Head of caudate nucleus (tissue), 42 donors: ENCODE data around the gene TMEM164.

Source experiments
- DNase-seq, 42 donors: peaks; one replicate each; pipeline versions ENCODE4 v3.0.0 to v3.0.0-alpha.2; 2020 to 2021; ENCODE audit warnings: mixed read lengths in 7 of 42
- intact Hi-C: fragments of 100-400 bp; cut with DNase I; formaldehyde crosslinking; loops from one replicate; pipeline ENCODE4 v1.15.0; 2022

The TMEM164 gene

GRCh38 chrX:110032534-110033147 lies 29.7 kb downstream of the TMEM164 start:
- no peak for DNase-seq
- intact Hi-C loops, result no loop called here

GRCh38 chrX:110034036-110034435 lies 31.1 kb downstream of the TMEM164 start:
- intact Hi-C loops, result no loop called here

GRCh38 chrX:110036162-110037033 lies 33.5 kb downstream of the TMEM164 start:
- intact Hi-C loops, result no loop called here
- DNase-seq, result no peak

More at GRCh38 chrX:110034036-110034435, 31.1 kb downstream of the TMEM164 start:
- DNase-seq, result no peak

GRCh38 chrX:110037178-110037577 lies 34.3 kb downstream of the TMEM164 start:
- DNase-seq, result no peak
- intact Hi-C loops, result no loop called here

- intact Hi-C loops, result no loop called here
- no peak for DNase-seq
Observed at GRCh38 chrX:110038900-110039299, 36.0 kb downstream of the TMEM164 start.

GRCh38 chrX:110041980-110042379 lies 39.1 kb downstream of the TMEM164 start:
- DNase-seq, result no peak
- intact Hi-C loops, result no loop called here

GRCh38 chrX:110042496-110042895 lies 39.6 kb downstream of the TMEM164 start:
- intact Hi-C loops, result no loop called here
- no peak for DNase-seq

- DNase-seq, result no peak
- intact Hi-C loops, result no loop called here
Observed at GRCh38 chrX:110043506-110043905, 40.6 kb downstream of the TMEM164 start.

- DNase-seq, result no peak
- intact Hi-C loops, result no loop called here
Observed at GRCh38 chrX:110044346-110045249, 41.7 kb downstream of the TMEM164 start.

GRCh38 chrX:110045421-110045820 lies 42.5 kb downstream of the TMEM164 start:
- DNase-seq, result no peak
- intact Hi-C loops, result no loop called here

- no peak for DNase-seq
- intact Hi-C loops, result no loop called here
Observed at GRCh38 chrX:110046001-110046400, 43.1 kb downstream of the TMEM164 start.

GRCh38 chrX:110046971-110047370 lies 44.1 kb downstream of the TMEM164 start:
- DNase-seq, result no peak
- intact Hi-C loops, result no loop called here

GRCh38 chrX:110049096-110049495 lies 46.2 kb downstream of the TMEM164 start:
- DNase-seq, result no peak
- intact Hi-C loops, result no loop called here

- no peak for DNase-seq
Observed at GRCh38 chrX:110050386-110050785, 47.5 kb downstream of the TMEM164 start.

GRCh38 chrX:110050901-110051300 lies 48.0 kb downstream of the TMEM164 start:
- intact Hi-C loops, result no loop called here
- no peak for DNase-seq

More at GRCh38 chrX:110050386-110050785, 47.5 kb downstream of the TMEM164 start:
- intact Hi-C loops, result no loop called here

- intact Hi-C loops, result no loop called here
- DNase-seq, result no peak
Observed at GRCh38 chrX:110051559-110051958, 48.6 kb downstream of the TMEM164 start.

- DNase-seq, result no peak
- intact Hi-C loops, result no loop called here
Observed at GRCh38 chrX:110052303-110052702, 49.4 kb downstream of the TMEM164 start.

GRCh38 chrX:110053453-110053852 lies 50.5 kb downstream of the TMEM164 start:
- intact Hi-C loops, result no loop called here
- no peak for DNase-seq

- DNase-seq, result no peak
- intact Hi-C loops, result no loop called here
Observed at GRCh38 chrX:110055616-110056015, 52.7 kb downstream of the TMEM164 start.

- DNase-seq, result no peak
- intact Hi-C loops, result no loop called here
Observed at GRCh38 chrX:110056419-110056818, 53.5 kb downstream of the TMEM164 start.
